ENCODE measurements around the gene TEX264.

- no peak for TF ChIP-seq CTCF (IDR thresholded peaks at IDR 0.05)
- no peak for TF ChIP-seq EZH2 (IDR thresholded peaks at IDR 0.05)
Observed at GRCh38 chr3:51659942-51660341, 11.1 kb upstream of the TEX264 start.

Data from neural progenitor cell (in vitro differentiated cells).